Activated T-helper 1 cell treated with anti-CD3 and anti-CD28 coated beads, Interleukin-12 subunit alpha, Interleukin-12 subunit beta, Interleukin-2, Interleukin-4 antibody, amounts not matched to agents 30 ng/mL and 10 ng/mL and 1 ng/mL, durations not matched to agents 14 hours and 24 hours and 36 hours (primary cell): ENCODE results near the gene SUN1. TPM values are rescaled to one million over a fixed set of nuclear protein-coding genes. Genes with fewer than 3 reads are reported as not detected.

Source experiments
- DNase-seq: peaks from one replicate; pipeline ENCODE4 v3.0.0; 2021; ENCODE audit warnings: low spot score
- H3K27ac Mint-ChIP-seq: one replicate; pipeline ENCODE4 v1.8.0; 2021; ENCODE audit warnings: mild to moderate bottlenecking, mixed read lengths
- H3K27me3 Mint-ChIP-seq: one replicate; pipeline ENCODE4 v1.8.0; 2022; ENCODE audit warnings: mild to moderate bottlenecking, moderate library complexity, mixed read lengths; ENCODE audit not compliant: insufficient read depth
- H3K36me3 Mint-ChIP-seq: one replicate; pipeline ENCODE4 v1.8.0; 2021; ENCODE audit warnings: low read depth, mixed read lengths
- H3K4me1 Mint-ChIP-seq: one replicate; pipeline ENCODE4 v1.8.0; 2021; ENCODE audit warnings: low read depth, mixed read lengths
- H3K4me3 Mint-ChIP-seq: one replicate; pipeline ENCODE4 v1.8.0; 2021; ENCODE audit warnings: mild to moderate bottlenecking, moderate library complexity, mixed read lengths
- H3K9me3 Mint-ChIP-seq: one replicate; pipeline ENCODE4 v1.8.0; 2021; ENCODE audit warnings: mixed read lengths
- intact Hi-C: fragments of 100-400 bp; cut with micrococcal nuclease; formaldehyde crosslinking; loops from one replicate; pipeline ENCODE4 v1.15.1; 2024
- total RNA-seq: library from RNA; stranded (reverse); gene quantifications from 2 replicates; pipeline ENCODE4 v1.2.3, GENCODE V29; 2022

The SUN1 gene
- total RNA-seq = 76.4 and 82.2 TPM in 2 replicates

GRCh38 chr7:832167-832967 is at the start of gene SUN1:
Gene SUN1, plus strand, starts transcription at chr7:832476. Its CDS starts 49 bp downstream, at chr7:832525.
- H3K27ac Mint-ChIP-seq = peak within 1 kb of the TSS; percentile 93
- peak; percentile 36 for DNase-seq
- peaks cover 8% of the 10 kb centered on the region for H3K36me3 Mint-ChIP-seq
- intact Hi-C loops = loop anchor here (1.0 to 5.0 kb wide), 4 partner anchors 41 to 230 kb away; partner anchors contain the start of genes DNAAF5 and PRKAR1B
- peak within 1 kb of the TSS; percentile 80 for H3K4me3 Mint-ChIP-seq
- no peaks in the 10 kb centered on the region for H3K27me3 Mint-ChIP-seq
- H3K4me1 Mint-ChIP-seq = peaks cover 30% of the 10 kb centered on the region
- no peaks in the 10 kb centered on the region for H3K9me3 Mint-ChIP-seq

DNA sequence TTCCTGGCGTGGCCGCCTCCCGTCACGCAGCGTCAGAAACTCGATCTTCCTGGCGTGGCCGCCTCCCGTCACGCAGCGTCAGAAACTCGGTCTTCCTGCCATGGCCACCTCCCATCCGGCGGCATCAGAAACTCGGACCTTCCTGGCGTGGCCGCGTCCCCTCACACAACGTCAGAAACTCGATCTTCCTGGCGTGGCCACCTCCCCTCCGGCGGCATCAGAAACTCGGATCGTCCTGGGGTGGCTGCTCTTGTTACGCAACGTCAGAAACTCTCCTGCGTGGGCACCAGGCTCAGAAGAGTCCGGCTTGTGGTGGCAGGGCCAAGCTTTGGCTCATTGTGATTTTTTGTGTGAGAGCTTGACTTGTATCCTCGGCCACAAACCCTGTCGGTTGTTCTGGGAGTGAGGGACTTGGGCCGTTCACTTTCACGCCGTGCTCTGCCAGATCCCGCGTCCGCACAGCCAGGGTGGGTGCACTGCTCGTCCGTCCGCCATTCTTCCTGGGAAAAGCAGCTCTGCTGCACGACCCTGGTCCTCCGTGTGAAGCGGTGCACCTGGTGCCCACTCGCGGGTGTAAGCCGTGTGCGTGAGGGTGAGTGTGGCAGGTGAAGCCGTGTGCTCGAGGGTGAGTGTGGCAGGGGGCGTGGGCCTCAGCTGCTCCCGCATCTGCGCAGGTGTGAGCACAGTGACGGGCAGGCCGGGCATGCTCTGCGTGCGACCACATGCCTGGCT is 49.4 kb upstream of the SUN1 start:
- intact Hi-C loops = loop anchor here (10.0 kb wide), 1 partner anchor 172 kb away; the partner anchor contains the start of gene ADAP1
- Mint-ChIP-seq H3K4me3 (no peak overlapping the region), H3K9me3 (no peaks in the 10 kb centered on the region), H3K27me3 (no peaks in the 10 kb centered on the region), H3K36me3 (peaks cover 11% of the 10 kb centered on the region), H3K4me1 (no peaks in the 10 kb centered on the region), H3K27ac (no peak overlapping the region)
- no peak for DNase-seq

GRCh38 chr7:783556-784490 is 48.5 kb upstream of the SUN1 start:
- Mint-ChIP-seq H3K27ac (no peak overlapping the region), H3K9me3 (peaks cover 3% of the 10 kb centered on the region)
- intact Hi-C loops = loop anchor here (10.0 kb wide), 1 partner anchor 171 kb away; the partner anchor contains the start of gene ADAP1

DNA sequence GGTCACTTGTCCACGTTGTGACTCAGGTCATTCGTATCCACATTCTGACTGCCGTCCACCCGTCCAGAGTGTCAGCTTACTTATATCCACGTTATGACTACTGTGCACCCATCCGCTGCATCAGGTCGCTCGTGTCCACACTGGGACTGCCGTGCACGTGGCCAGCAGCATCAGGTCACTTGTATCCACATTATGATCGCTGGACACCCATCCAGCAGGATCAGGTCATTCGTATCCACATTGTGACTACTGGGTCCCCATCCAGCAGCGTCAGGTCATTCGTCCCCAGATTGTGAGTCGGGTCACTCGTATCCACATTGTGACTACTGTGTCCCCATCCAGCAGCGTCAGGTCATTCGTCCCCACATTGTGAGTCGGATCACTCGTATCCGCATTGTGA is 47.3 kb upstream of the SUN1 start:
- Mint-ChIP-seq H3K27ac (no peak overlapping the region), H3K4me3 (no peak overlapping the region), H3K36me3 (peaks cover 19% of the 10 kb centered on the region), H3K27me3 (no peaks in the 10 kb centered on the region), H3K4me1 (no peaks in the 10 kb centered on the region), H3K9me3 (peaks cover 11% of the 10 kb centered on the region)
- no peak for DNase-seq
- intact Hi-C loops = loop anchor here (5.0 to 10.0 kb wide), 2 partner anchors 170 to 282 kb away; partner anchors contain the start of gene ADAP1

More at GRCh38 chr7:783556-784490, 48.5 kb upstream of the SUN1 start:
- Mint-ChIP-seq H3K4me3 (no peak overlapping the region), H3K36me3 (peaks cover 14% of the 10 kb centered on the region), H3K27me3 (no peaks in the 10 kb centered on the region), H3K4me1 (no peaks in the 10 kb centered on the region)
- DNase-seq = no peak

DNA sequence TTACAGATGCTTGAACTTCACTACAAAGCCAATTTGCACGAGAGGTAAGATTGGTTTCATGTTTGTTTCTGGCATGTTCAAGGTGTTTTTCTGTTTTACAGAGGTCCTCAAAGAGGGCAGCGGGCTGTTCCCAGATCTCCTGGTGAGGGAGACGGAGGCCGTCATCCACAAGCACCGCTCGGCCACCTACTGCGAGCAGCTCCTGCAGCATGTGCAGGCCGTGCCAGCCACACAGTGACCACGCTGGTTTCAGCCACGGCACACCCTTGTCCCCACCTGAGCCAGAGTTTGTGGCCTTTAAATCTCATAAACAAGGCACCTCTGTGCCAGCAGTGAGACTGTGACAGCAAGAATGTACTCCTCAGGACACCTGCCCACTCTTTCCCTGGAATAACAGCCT is 46.9 kb upstream of the SUN1 start:
- peaks cover 19% of the 10 kb centered on the region for H3K36me3 Mint-ChIP-seq
- DNase-seq = no peak
- intact Hi-C loops = loop anchor here (5.0 to 10.0 kb wide), 2 partner anchors 169 to 282 kb away; partner anchors contain the start of gene ADAP1
- peaks cover 11% of the 10 kb centered on the region for H3K9me3 Mint-ChIP-seq
- H3K27me3 Mint-ChIP-seq = no peaks in the 10 kb centered on the region
- H3K27ac Mint-ChIP-seq = no peak overlapping the region
- H3K4me1 Mint-ChIP-seq = no peaks in the 10 kb centered on the region
- no peak overlapping the region for H3K4me3 Mint-ChIP-seq

DNA sequence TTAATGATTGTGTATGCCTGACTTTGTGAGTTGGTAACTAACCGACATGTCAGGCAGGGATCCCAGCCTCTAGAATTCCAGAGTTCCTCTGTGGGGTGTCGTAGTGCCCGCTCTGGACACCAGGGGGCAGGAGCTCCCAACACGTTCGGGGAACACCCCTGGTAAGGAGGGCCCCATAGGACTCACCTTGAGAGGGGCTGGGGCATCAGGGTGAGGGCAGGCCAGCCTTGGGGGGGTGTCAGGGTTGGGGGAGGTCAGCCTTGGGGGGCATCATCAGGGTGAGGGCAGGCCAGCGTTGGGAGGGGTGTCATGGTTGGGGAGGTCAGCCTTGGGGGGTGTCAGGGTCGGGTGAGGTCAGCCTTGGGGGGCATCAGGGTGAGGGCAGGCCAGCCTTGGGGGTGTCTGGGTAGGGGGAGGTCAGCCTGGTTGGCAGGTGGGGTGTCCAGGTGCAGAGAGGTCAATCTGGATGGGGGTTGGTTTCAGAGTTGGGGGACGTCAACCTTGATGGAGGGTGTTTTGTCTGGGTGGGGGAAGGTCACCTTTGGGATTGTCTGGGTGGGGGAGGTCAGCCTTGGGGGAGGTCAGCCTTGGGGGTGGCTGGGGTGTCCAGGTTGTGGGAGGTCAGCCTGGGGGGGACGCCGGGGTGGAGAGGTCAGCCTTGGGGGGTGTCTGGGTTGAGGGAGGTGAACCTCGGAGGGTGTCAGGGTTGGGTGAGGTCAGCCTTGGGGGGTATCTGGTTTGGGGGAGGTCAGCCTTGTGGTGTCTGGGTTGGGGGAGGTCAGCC is 45.6 kb upstream of the SUN1 start:
- Mint-ChIP-seq H3K9me3 (peaks cover 11% of the 10 kb centered on the region), H3K4me3 (no peak overlapping the region), H3K27me3 (no peaks in the 10 kb centered on the region), H3K36me3 (peaks cover 17% of the 10 kb centered on the region), H3K4me1 (no peaks in the 10 kb centered on the region), H3K27ac (no peak overlapping the region)
- DNase-seq = peak; percentile 28
- intact Hi-C loops = loop anchor here (1.0 to 10.0 kb wide), 6 partner anchors 30 to 464 kb away; partner anchors contain the start of genes ADAP1 and SUN1

GRCh38 chr7:787332-788240 is 44.7 kb upstream of the SUN1 start:
- intact Hi-C loops = loop anchor here (5.0 to 10.0 kb wide), 2 partner anchors 167 to 280 kb away; partner anchors contain the start of gene ADAP1
- no peaks in the 10 kb centered on the region for H3K4me1 Mint-ChIP-seq
- peaks cover 14% of the 10 kb centered on the region for H3K36me3 Mint-ChIP-seq
- H3K4me3 Mint-ChIP-seq = no peak overlapping the region
- no peaks in the 10 kb centered on the region for H3K27me3 Mint-ChIP-seq
- no peak overlapping the region for H3K27ac Mint-ChIP-seq
- H3K9me3 Mint-ChIP-seq = peaks cover 14% of the 10 kb centered on the region
- DNase-seq = no peak

DNA sequence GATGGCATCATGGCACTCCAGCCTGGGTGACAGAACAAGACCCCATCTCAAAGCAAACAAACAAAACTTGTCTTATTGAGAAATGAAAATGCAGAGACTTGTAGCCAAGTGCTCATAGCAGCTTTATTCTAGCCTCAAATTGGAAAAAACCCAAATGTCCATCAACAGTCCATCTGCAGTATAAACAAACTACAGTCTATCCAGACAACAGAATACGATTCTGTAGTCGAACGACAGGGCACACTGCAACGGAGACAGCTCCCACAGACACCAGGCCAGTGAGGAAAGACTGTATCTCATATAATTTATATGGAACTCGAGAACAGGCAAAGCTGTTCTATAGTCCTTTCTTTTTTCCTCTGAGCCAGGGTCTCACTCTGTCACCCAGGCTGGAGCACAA is 40.8 kb upstream of the SUN1 start:
- H3K36me3 Mint-ChIP-seq = peaks cover 8% of the 10 kb centered on the region

DNA sequence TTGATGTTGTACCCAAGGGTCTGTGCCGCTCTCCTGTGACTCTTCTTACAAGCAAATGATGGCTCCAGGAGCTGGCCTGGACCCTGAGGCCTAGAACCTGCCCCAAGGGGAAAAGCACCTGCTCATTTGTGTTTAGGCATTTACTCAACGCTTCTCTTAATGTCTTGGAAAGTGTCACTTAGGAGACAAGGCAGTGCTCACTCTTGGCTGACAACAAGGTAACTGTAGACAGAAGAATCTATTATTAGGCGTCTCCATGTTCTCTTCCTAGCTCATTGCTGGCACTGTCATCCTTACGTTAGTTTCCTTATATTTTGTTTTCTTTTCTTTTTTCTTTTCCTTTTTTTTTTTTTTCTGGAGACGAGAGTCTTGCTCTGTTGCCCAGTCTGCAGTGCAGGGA is 38.1 kb upstream of the SUN1 start:
- H3K36me3 Mint-ChIP-seq = peaks cover 3% of the 10 kb centered on the region
- H3K4me3 Mint-ChIP-seq = no peak overlapping the region
- no peak overlapping the region for H3K27ac Mint-ChIP-seq
- DNase-seq = no peak
- no peaks in the 10 kb centered on the region for H3K4me1 Mint-ChIP-seq
- no peaks in the 10 kb centered on the region for H3K27me3 Mint-ChIP-seq
- intact Hi-C loops = no loop called here
- H3K9me3 Mint-ChIP-seq = peaks cover 7% of the 10 kb centered on the region

More for the DNA sequence above, 40.8 kb upstream of the SUN1 start:
- intact Hi-C loops = no loop called here
- H3K27me3 Mint-ChIP-seq = no peaks in the 10 kb centered on the region
- no peak for DNase-seq
- no peaks in the 10 kb centered on the region for H3K4me1 Mint-ChIP-seq
- no peak overlapping the region for H3K27ac Mint-ChIP-seq
- H3K4me3 Mint-ChIP-seq = no peak overlapping the region
- H3K9me3 Mint-ChIP-seq = peaks cover 14% of the 10 kb centered on the region

DNA sequence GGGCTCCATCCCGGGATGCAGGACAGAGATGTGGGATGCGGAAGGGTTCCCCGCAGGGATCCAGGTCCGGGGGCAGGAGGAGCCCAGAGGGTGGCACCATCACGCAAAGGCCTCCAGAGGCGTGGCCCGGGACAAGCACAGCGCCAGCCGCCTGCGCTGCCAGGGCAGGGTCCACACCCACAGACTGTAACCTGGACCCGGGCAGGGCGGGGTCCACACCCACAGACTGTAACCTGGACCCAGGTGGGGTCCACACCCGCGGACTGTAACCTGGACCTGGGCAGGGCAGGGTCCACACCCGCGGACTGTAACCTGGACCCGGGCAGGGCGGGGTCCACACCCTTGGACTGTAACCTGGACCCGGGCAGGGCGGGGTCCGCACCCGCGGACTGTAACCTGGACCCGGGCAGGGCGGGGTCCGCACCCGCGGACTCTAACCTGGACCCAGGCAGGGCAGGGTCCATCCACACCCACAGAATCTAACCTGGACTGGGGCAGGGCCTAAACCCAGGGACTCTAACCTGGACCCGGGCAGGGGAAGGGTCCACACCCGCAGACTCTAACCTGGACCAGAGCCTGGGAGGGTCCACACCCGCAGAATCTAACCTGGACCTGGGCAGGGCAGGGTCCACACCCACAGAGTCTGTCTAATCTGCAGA is 37.5 kb upstream of the SUN1 start:
- Mint-ChIP-seq H3K27me3 (peaks cover 1% of the 10 kb centered on the region), H3K4me3 (no peak overlapping the region), H3K4me1 (no peaks in the 10 kb centered on the region), H3K36me3 (no peaks in the 10 kb centered on the region), H3K9me3 (peaks cover 3% of the 10 kb centered on the region), H3K27ac (no peak overlapping the region)
- DNase-seq = no peak
- intact Hi-C loops = no loop called here
